Measurements from ENCODE around the gene SORCS2. TPM values are rescaled to one million over a fixed set of nuclear protein-coding genes. Genes with fewer than 3 reads are reported as not detected.

The SORCS2 gene
- total RNA-seq, 1 experiment from 2014 or later = not detected

GRCh38 chr4:7722766-7723387 lies 530.5 kb downstream of the SORCS2 start:
- H3K4me3 Mint-ChIP-seq (ENCODE audit: low read depth, unreplicated experiment) = no peak overlapping the region
- TF ChIP-seq, protein P1, sequence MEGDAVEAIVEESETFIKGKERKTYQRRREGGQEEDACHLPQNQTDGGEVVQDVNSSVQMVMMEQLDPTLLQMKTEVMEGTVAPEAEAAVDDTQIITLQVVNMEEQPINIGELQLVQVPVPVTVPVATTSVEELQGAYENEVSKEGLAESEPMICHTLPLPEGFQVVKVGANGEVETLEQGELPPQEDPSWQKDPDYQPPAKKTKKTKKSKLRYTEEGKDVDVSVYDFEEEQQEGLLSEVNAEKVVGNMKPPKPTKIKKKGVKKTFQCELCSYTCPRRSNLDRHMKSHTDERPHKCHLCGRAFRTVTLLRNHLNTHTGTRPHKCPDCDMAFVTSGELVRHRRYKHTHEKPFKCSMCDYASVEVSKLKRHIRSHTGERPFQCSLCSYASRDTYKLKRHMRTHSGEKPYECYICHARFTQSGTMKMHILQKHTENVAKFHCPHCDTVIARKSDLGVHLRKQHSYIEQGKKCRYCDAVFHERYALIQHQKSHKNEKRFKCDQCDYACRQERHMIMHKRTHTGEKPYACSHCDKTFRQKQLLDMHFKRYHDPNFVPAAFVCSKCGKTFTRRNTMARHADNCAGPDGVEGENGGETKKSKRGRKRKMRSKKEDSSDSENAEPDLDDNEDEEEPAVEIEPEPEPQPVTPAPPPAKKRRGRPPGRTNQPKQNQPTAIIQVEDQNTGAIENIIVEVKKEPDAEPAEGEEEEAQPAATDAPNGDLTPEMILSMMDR (IDR thresholded peaks at IDR 0.05; ENCODE audit: unreplicated experiment) = no peak
- no peaks in the 10 kb centered on the region for H3K36me3 Mint-ChIP-seq (ENCODE audit: insufficient read depth, unreplicated experiment)
- DNase-seq = no peak
- intact Hi-C loops (cut with micrococcal nuclease; ENCODE audit: unreplicated experiment) = loop anchor here (1.0 kb wide), 1 partner anchor 264 kb away; no protein-coding TSS in a partner anchor
- CTCF ChIA-PET = interaction anchor here (0.8 kb wide), 1 partner anchor 10 kb away, joined by 4 read pairs; no protein-coding TSS in a partner anchor
- peaks cover 60% of the 10 kb centered on the region for H3K27me3 Mint-ChIP-seq (ENCODE audit: unreplicated experiment)
- H3K4me1 Mint-ChIP-seq (ENCODE audit: low read depth, unreplicated experiment) = no peaks in the 10 kb centered on the region
- BruUV-seq (replicated peaks) = no TSS peak
- no peak overlapping the region for H3K27ac Mint-ChIP-seq (ENCODE audit: unreplicated experiment)
- H3K9me3 Mint-ChIP-seq (ENCODE audit: low read depth, unreplicated experiment) = no peaks in the 10 kb centered on the region

DNA sequence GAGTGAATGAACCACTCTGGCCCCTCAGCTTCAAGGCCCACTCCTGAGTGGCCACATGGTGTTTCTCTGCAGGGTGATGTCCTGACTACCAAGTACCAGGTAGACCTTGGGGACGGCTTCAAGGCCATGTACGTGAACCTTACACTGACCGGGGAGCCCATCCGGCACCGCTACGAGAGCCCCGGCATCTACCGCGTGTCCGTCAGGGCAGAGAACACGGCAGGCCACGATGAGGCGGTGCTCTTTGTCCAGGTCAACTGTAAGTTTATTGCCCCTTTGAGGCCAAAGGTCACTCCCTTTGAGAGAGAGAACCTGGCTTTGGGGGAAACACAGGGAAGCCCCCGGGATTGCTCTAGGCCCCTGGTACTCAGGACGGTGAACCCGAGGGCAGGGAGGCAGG lies 531.3 kb downstream of the SORCS2 start:
- Mint-ChIP-seq H3K4me3 (ENCODE audit: low read depth, unreplicated experiment) (no peak overlapping the region), H3K4me1 (ENCODE audit: low read depth, unreplicated experiment) (no peaks in the 10 kb centered on the region), H3K9me3 (ENCODE audit: low read depth, unreplicated experiment) (no peaks in the 10 kb centered on the region), H3K36me3 (ENCODE audit: insufficient read depth, unreplicated experiment) (no peaks in the 10 kb centered on the region), H3K27ac (ENCODE audit: unreplicated experiment) (no peak overlapping the region), H3K27me3 (ENCODE audit: unreplicated experiment) (peaks cover 59% of the 10 kb centered on the region)
- TF ChIP-seq, protein P1 (IDR thresholded peaks at IDR 0.05; ENCODE audit: unreplicated experiment) = no peak
- DNase-seq = no peak
- intact Hi-C loops (cut with micrococcal nuclease; ENCODE audit: unreplicated experiment) = no loop called here
- no TSS peak for BruUV-seq (replicated peaks)
- CTCF ChIA-PET = no interaction called here

DNA sequence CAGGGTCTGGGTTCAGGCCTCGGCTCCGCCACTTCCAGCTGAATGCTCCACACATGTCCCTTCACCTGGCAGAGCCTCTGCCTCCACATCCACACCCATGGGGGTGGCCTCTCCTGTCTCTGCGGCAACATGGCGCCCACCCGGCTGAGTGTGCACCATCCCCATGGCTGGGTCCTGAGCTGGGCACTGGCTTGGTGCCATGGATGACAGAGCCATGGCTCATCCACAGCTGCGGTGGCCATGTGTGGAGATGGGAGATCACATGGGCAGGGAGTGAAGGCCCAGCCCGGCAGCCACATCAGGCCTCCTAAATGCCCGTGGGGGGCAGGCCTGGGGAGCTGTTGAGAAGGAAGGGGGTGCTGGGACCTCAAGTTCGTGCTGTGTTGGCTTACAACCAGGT lies 533.6 kb downstream of the SORCS2 start:
- Mint-ChIP-seq H3K36me3 (ENCODE audit: insufficient read depth, unreplicated experiment) (no peaks in the 10 kb centered on the region), H3K9me3 (ENCODE audit: low read depth, unreplicated experiment) (no peaks in the 10 kb centered on the region), H3K4me1 (ENCODE audit: low read depth, unreplicated experiment) (no peaks in the 10 kb centered on the region), H3K27me3 (ENCODE audit: unreplicated experiment) (peaks cover 54% of the 10 kb centered on the region), H3K27ac (ENCODE audit: unreplicated experiment) (no peak overlapping the region), H3K4me3 (ENCODE audit: low read depth, unreplicated experiment) (no peak overlapping the region)
- intact Hi-C loops (cut with micrococcal nuclease; ENCODE audit: unreplicated experiment) = no loop called here
- TF ChIP-seq, protein P1 (IDR thresholded peaks at IDR 0.05; ENCODE audit: unreplicated experiment) = no peak
- CTCF ChIA-PET = no interaction called here
- DNase-seq = no peak
- BruUV-seq (replicated peaks) = no TSS peak

- no peaks in the 10 kb centered on the region for H3K9me3 Mint-ChIP-seq (ENCODE audit: low read depth, unreplicated experiment)
- CTCF ChIA-PET = no interaction called here
- no peak overlapping the region for H3K27ac Mint-ChIP-seq (ENCODE audit: unreplicated experiment)
- H3K36me3 Mint-ChIP-seq (ENCODE audit: insufficient read depth, unreplicated experiment) = no peaks in the 10 kb centered on the region
- no peak overlapping the region for H3K4me3 Mint-ChIP-seq (ENCODE audit: low read depth, unreplicated experiment)
- intact Hi-C loops (cut with micrococcal nuclease; ENCODE audit: unreplicated experiment) = no loop called here
- TF ChIP-seq, protein P1 (IDR thresholded peaks at IDR 0.05; ENCODE audit: unreplicated experiment) = no peak
- no peaks in the 10 kb centered on the region for H3K4me1 Mint-ChIP-seq (ENCODE audit: low read depth, unreplicated experiment)
- peaks cover 58% of the 10 kb centered on the region for H3K27me3 Mint-ChIP-seq (ENCODE audit: unreplicated experiment)
- no peak for DNase-seq
- no TSS peak for BruUV-seq (replicated peaks)
Observed at GRCh38 chr4:7726665-7727413, 534.5 kb downstream of the SORCS2 start.
